K562 (cell line): Measurements from ENCODE around the gene TMEM144. TPM values are rescaled to one million over a fixed set of nuclear protein-coding genes. Genes with fewer than 3 reads are reported as not detected.
A peak's percentile ranks its signal among the peaks of the same experiment; 100 is the strongest.

Experiments used
- HMG20A ChIP-seq: fragments of 450-650 bp; formaldehyde crosslinking; conservative IDR thresholded peaks from 2 replicates; pipeline ENCODE4 v1.4.0; 2020; ENCODE audit warnings: mild to moderate bottlenecking, mixed read lengths
- MCM2 ChIP-seq: fragments of 450-650 bp; IDR thresholded peaks from 2 replicates; pipeline ENCODE4 v1.6.1; 2017; ENCODE audit warnings: low read depth, mild to moderate bottlenecking
- RAD21 ChIP-seq, 2 experiments: fragments of 250-450 bp in 1 of 2; fragments of 450-650 bp in 1 of 2; sonication (Bioruptor Pico) in 1 of 2; formaldehyde crosslinking in 1 of 2; IDR thresholded peaks in 1 of 2; conservative IDR thresholded peaks in 1 of 2; 2 replicates each; pipeline versions ENCODE4 v1.4.0 to v1.8.0; 2020 to 2022; ENCODE audit warnings: mild to moderate bottlenecking in 2 of 2, moderate library complexity in 1 of 2
- TFE3 ChIP-seq: fragments of 450-650 bp; formaldehyde crosslinking; IDR thresholded peaks from 2 replicates; pipeline ENCODE4 v1.4.0; 2020; ENCODE audit warnings: mild to moderate bottlenecking, mixed read lengths
- TRIM25 ChIP-seq: fragments of 450-650 bp; IDR thresholded peaks from 2 replicates; pipeline ENCODE4 v1.7.0; 2016; ENCODE audit warnings: borderline replicate concordance
- ZFP36 ChIP-seq: fragments of 150-350 bp; IDR thresholded peaks from 2 replicates; pipeline ENCODE4 v1.6.1; 2018; ENCODE audit warnings: low read length, low read depth; ENCODE audit not compliant: partially characterized antibody
- ZNF212 ChIP-seq: fragments of 450-650 bp; formaldehyde crosslinking; IDR thresholded peaks from 2 replicates; pipeline ENCODE4 v1.4.0; 2020; ENCODE audit warnings: mild to moderate bottlenecking
- ZNF584 ChIP-seq: fragments of 200-800 bp; sonication (Bioruptor generic); IDR thresholded peaks from 2 replicates; pipeline ENCODE4 v1.6.1; 2016; ENCODE audit warnings: low read depth, mild to moderate bottlenecking, missing genetic modification characterization, missing compliant biosample characterization
- polyA plus RNA-seq, 8 experiments: library from polyadenylated mRNA; depleted of rRNA in 4 of 8; stranded (reverse) in 5 of 8; unstranded in 3 of 8; fragments of >200 nt; fragmentation: Nextera tagmentation in 2 of 8; fragmentation: Illumina TruSeq in 1 of 8; extraction: Ambion mirVana in 2 of 8; extraction: Trizol in 1 of 8; gene quantifications; 2 replicates each; pipeline versions ENCODE4 v1.2.1 to v1.2.3, GENCODE V29; 2011 to 2014; ENCODE audit warnings: inconsistent platforms in 1 of 8, missing spikeins in 1 of 8
- total RNA-seq, 7 experiments: library from RNA; depleted of rRNA in 6 of 7; stranded (reverse); fragments of >200 nt in 6 of 7; fragmentation: Illumina TruSeq in 2 of 7; extraction: Trizol in 2 of 7; gene quantifications; 2 replicates each; pipeline versions ENCODE4 v1.2.1 to v1.2.3, GENCODE V29; 2011 to 2021; ENCODE audit warnings: low replicate concordance in 1 of 7
- TF ChIP-seq, protein P1 (sequence below), 2 experiments: fragments of 450-650 bp; formaldehyde crosslinking in 1 of 2; IDR thresholded peaks; 2 replicates each; pipeline versions ENCODE4 v1.4.0 to v1.6.1; 2014 to 2020; ENCODE audit warnings: mild to moderate bottlenecking in 2 of 2, borderline replicate concordance in 1 of 2, low read depth in 1 of 2
- TF ChIP-seq, protein P2 (sequence below): fragments of 250-450 bp; sonication (Bioruptor Pico); IDR thresholded peaks from 2 replicates; pipeline ENCODE4 v1.4.0; 2020
- TF ChIP-seq, protein P3 (sequence below): fragments of 250-450 bp; sonication (Bioruptor Pico); IDR thresholded peaks from 2 replicates; pipeline ENCODE4 v1.8.0; 2021; ENCODE audit warnings: moderate library complexity, mild to moderate bottlenecking, inconsistent platforms

Gene TMEM144
- total and polyA plus RNA-seq, 9 of the 15 experiments (the other 6 are each of a cell fraction or from before 2014, with no cell fraction given): 4.0 to 12.0 (median 6.1) TPM

DNA sequence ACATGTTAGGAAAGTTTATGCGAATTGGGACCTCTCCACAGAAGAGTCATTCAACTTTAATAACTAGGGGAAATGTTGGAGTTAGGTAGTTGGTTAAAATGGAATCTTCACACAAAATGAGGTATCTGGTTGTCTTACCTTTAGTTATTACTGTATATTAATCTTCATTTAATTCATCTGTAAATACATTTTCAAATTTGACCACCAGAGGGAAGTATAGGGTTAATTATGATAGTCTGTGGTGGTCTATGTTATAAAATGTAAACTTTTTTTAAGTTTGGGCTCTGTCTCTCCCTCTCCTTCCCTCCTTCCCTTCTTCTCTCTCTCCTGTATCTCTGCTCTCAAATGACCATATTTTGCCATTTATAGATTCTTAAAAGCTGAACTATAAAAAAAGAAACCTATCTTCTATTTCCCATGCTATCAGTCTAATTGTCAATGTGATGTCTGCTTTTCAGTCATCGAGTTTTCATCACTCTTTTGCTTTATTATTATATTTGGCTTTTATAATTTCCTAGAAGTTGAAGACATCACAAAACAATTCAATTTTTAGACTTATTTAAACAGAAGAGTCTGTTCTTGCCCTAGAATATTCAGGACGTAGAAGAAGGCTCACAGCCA lies 49.8 kb downstream of the TMEM144 start (continued):
- TF ChIP-seq, protein P1, sequence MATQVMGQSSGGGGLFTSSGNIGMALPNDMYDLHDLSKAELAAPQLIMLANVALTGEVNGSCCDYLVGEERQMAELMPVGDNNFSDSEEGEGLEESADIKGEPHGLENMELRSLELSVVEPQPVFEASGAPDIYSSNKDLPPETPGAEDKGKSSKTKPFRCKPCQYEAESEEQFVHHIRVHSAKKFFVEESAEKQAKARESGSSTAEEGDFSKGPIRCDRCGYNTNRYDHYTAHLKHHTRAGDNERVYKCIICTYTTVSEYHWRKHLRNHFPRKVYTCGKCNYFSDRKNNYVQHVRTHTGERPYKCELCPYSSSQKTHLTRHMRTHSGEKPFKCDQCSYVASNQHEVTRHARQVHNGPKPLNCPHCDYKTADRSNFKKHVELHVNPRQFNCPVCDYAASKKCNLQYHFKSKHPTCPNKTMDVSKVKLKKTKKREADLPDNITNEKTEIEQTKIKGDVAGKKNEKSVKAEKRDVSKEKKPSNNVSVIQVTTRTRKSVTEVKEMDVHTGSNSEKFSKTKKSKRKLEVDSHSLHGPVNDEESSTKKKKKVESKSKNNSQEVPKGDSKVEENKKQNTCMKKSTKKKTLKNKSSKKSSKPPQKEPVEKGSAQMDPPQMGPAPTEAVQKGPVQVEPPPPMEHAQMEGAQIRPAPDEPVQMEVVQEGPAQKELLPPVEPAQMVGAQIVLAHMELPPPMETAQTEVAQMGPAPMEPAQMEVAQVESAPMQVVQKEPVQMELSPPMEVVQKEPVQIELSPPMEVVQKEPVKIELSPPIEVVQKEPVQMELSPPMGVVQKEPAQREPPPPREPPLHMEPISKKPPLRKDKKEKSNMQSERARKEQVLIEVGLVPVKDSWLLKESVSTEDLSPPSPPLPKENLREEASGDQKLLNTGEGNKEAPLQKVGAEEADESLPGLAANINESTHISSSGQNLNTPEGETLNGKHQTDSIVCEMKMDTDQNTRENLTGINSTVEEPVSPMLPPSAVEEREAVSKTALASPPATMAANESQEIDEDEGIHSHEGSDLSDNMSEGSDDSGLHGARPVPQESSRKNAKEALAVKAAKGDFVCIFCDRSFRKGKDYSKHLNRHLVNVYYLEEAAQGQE (IDR thresholded peaks at IDR 0.05; ENCODE audit: borderline replicate concordance): peak; percentile 67; the same call in 1 of the 2 replicates
- TF ChIP-seq, protein P1 (CRISPR knock-in tag; IDR thresholded peaks at IDR 0.05; ENCODE audit: low read depth): no peak
- no peak for TF ChIP-seq ZFP36
- TF ChIP-seq MCM2: no peak
- TF ChIP-seq RAD21 (CRISPR knock-in tag; conservative IDR thresholded peaks at IDR 0.05 in 1 of 2, IDR thresholded peaks at IDR 0.05 in 1 of 2): peak; percentile 73 to 79
- TF ChIP-seq, protein P2, sequence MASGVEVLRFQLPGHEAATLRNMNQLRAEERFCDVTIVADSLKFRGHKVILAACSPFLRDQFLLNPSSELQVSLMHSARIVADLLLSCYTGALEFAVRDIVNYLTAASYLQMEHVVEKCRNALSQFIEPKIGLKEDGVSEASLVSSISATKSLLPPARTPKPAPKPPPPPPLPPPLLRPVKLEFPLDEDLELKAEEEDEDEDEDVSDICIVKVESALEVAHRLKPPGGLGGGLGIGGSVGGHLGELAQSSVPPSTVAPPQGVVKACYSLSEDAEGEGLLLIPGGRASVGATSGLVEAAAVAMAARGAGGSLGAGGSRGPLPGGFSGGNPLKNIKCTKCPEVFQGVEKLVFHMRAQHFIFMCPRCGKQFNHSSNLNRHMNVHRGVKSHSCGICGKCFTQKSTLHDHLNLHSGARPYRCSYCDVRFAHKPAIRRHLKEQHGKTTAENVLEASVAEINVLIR (CRISPR knock-in tag): no peak
- TF ChIP-seq TRIM25: no peak
- TF ChIP-seq HMG20A: no peak
- no peak for TF ChIP-seq TFE3 (CRISPR knock-in tag)
- TF ChIP-seq, protein P3, sequence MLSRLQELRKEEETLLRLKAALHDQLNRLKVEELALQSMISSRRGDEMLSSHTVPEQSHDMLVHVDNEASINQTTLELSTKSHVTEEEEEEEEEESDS (CRISPR knock-in tag): no peak
- no peak for TF ChIP-seq ZNF584 (CRISPR knock-in tag)
- TF ChIP-seq ZNF212 (CRISPR knock-in tag): no peak
